Peyer's patch (tissue), 4 donors: ENCODE data around the gene FBXL3.

Experiments used
- CTCF ChIP-seq, 6 experiments: fragments of 450-650 bp in 4 of 6; fragments of 200-600 bp in 2 of 6; sonication (generic) in 1 of 6; IDR thresholded peaks; one replicate each; pipeline ENCODE4 v1.5.1; 2017 to 2019; ENCODE audit warnings: antibody characterized with exemption in 6 of 6, mild to moderate bottlenecking in 3 of 6, moderate library complexity in 1 of 6
- POLR2A ChIP-seq, 2 donors: fragments of 450-650 bp; IDR thresholded peaks; one replicate each; pipeline ENCODE4 v1.5.1; 2017; ENCODE audit warnings: antibody characterized with exemption in 2 of 2, mild to moderate bottlenecking in 2 of 2, moderate library complexity in 2 of 2

GRCh38 chr13:77022341-77022740 lies 4.6 kb downstream of the FBXL3 start:
- TF ChIP-seq CTCF (IDR thresholded peaks at IDR 0.05) (no peak), POLR2A (IDR thresholded peaks at IDR 0.05) (no peak)
